ENCODE results near the gene DNAH14.

- TF ChIP-seq CTCF (CRISPR knock-in tag; IDR thresholded peaks at IDR 0.05) (no peak), ZBTB3 (CRISPR knock-in tag; IDR thresholded peaks at IDR 0.05; ENCODE audit: borderline replicate concordance, low read depth) (no peak), AGO2 (optimal IDR thresholded peaks at IDR 0.05; ENCODE audit: low read depth, low read length) (no peak), REST (IDR thresholded peaks at IDR 0.05; ENCODE audit: borderline replicate concordance in 1 of 2, low read depth in 1 of 2, low read length in 2 of 2) (no peak)
Measured at GRCh38 chr1:225319871-225320270, 390.4 kb downstream of the DNAH14 start.
